ENCODE results near the gene KCNJ5. TPM values are rescaled to one million over a fixed set of nuclear protein-coding genes. Genes with fewer than 3 reads are reported as not detected.

Gene KCNJ5
- total RNA-seq, 2 donors from 2014 or later = 0.60 to 1.1 TPM

DNA sequence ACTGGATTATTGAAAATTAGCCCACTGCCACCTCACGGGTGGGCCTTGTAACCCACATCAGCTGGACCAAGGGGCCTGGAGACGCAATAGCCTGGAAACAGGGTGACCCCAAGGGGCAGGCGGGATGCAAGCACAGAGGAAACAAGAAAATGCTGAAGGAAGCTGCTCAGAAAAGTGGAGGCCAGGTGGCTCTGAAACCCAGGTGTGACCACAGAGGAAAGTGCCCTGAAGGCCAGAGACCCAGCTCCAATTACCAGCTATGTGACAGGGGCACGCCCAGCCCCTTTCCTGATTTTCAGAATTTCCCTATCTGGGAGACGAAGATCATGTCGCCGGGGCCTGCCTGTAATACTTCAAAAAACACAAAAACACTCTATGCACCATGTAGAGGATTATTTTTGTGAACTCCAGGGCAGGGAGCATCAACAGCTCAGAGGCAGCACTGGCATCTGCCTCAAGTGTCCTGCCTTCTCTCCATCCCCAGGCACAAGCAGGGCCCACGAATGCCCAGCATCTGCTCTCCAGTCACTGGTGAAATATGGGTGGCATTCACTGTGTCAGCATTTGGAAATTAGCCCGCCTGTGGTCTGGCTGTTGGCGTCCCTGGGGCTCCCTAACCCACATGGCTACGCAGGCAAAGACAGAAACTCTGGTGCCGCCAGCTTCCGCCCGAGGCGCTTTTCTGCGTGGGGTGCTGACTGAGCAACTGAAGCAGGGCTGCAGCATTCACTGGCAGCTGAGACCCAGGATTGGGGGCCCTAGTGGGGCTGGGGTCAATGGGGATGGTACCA, 30.4 kb upstream of the KCNJ5 start:
- H3K4me3 Mint-ChIP-seq = no peak overlapping the region
- no peaks in the 10 kb centered on the region for H3K4me1 Mint-ChIP-seq
- H3K27ac Mint-ChIP-seq = no peak overlapping the region
- Histone ChIP-seq H3K4me3 (ENCODE audit: low read length) (no peak overlapping the region), H3K9me3 (ENCODE audit: control insufficient read depth, low read length) (no peaks in the 10 kb centered on the region), H3K36me3 (ENCODE audit: control insufficient read depth, insufficient read depth, low read length) (no peaks in the 10 kb centered on the region), H3K27me3 (ENCODE audit: control insufficient read depth, insufficient read depth, low read length, poor library complexity, severe bottlenecking) (peaks cover 5% of the 10 kb centered on the region), H3K27ac (ENCODE audit: low read depth, low read length) (no peak overlapping the region), H3K4me1 (ENCODE audit: control insufficient read depth, insufficient read depth, low read length) (no peaks in the 10 kb centered on the region), H3K9ac (ENCODE audit: extremely low read depth, low read length, poor library complexity, severe bottlenecking) (no peak overlapping the region)
- TF ChIP-seq, protein P1, sequence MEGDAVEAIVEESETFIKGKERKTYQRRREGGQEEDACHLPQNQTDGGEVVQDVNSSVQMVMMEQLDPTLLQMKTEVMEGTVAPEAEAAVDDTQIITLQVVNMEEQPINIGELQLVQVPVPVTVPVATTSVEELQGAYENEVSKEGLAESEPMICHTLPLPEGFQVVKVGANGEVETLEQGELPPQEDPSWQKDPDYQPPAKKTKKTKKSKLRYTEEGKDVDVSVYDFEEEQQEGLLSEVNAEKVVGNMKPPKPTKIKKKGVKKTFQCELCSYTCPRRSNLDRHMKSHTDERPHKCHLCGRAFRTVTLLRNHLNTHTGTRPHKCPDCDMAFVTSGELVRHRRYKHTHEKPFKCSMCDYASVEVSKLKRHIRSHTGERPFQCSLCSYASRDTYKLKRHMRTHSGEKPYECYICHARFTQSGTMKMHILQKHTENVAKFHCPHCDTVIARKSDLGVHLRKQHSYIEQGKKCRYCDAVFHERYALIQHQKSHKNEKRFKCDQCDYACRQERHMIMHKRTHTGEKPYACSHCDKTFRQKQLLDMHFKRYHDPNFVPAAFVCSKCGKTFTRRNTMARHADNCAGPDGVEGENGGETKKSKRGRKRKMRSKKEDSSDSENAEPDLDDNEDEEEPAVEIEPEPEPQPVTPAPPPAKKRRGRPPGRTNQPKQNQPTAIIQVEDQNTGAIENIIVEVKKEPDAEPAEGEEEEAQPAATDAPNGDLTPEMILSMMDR (conservative IDR thresholded peaks at IDR 0.05) = no peak
- 92 to 93% methylated on average over 14 to 16 of the region's 16 CpGs for WGBS, 2 experiments (ENCODE audit: insufficient coverage in 1 of 2, insufficient read length in 1 of 2)
- peaks cover 36% of the 10 kb centered on the region for H3K27me3 Mint-ChIP-seq (ENCODE audit: insufficient read depth)
- no peak for DNase-seq
- H3K9me3 Mint-ChIP-seq = no peaks in the 10 kb centered on the region
- no peaks in the 10 kb centered on the region for H3K36me3 Mint-ChIP-seq (ENCODE audit: low read depth)

DNA sequence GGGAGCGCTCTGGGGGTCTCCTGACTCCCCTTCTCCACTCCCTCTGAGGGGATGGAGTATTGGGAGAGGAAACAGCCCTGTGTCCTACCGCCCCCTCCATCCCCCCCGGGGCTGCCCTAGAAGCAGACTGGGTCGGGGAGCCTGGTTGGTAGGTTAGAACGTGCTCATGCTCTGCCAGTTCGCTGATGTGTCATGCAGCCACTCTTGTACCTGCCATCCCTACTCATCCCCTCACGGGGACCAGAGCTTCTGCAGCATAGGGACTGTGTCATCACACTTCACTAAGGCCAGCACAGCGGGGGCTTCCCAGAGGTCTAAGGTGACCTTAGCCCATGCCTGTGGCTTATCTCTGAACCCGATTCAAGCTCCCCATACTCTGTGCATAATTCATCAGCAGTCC, 28.8 kb upstream of the KCNJ5 start:
- TF ChIP-seq, protein P1 (conservative IDR thresholded peaks at IDR 0.05) = no peak
- no peak overlapping the region for H3K27ac ChIP-seq (ENCODE audit: low read depth, low read length)
- no peaks in the 10 kb centered on the region for H3K4me1 Mint-ChIP-seq
- no peak for DNase-seq
- no peaks in the 10 kb centered on the region for H3K4me1 ChIP-seq (ENCODE audit: control insufficient read depth, insufficient read depth, low read length)
- H3K27ac Mint-ChIP-seq = no peak overlapping the region
- H3K36me3 ChIP-seq (ENCODE audit: control insufficient read depth, insufficient read depth, low read length) = no peaks in the 10 kb centered on the region
- 80 to 92% methylated on average over 3 to 9 of the region's 9 CpGs for WGBS, 2 experiments (ENCODE audit: insufficient coverage in 1 of 2, insufficient read length in 1 of 2)
- peaks cover 22% of the 10 kb centered on the region for H3K27me3 Mint-ChIP-seq (ENCODE audit: insufficient read depth)
- no peak overlapping the region for H3K9ac ChIP-seq (ENCODE audit: extremely low read depth, low read length, poor library complexity, severe bottlenecking)
- H3K4me3 ChIP-seq (ENCODE audit: low read length) = no peak overlapping the region
- H3K27me3 ChIP-seq (ENCODE audit: control insufficient read depth, insufficient read depth, low read length, poor library complexity, severe bottlenecking) = peaks cover 5% of the 10 kb centered on the region
- no peaks in the 10 kb centered on the region for H3K36me3 Mint-ChIP-seq (ENCODE audit: low read depth)
- H3K9me3 ChIP-seq (ENCODE audit: control insufficient read depth, low read length) = no peaks in the 10 kb centered on the region
- H3K4me3 Mint-ChIP-seq = no peak overlapping the region
- no peaks in the 10 kb centered on the region for H3K9me3 Mint-ChIP-seq

DNA sequence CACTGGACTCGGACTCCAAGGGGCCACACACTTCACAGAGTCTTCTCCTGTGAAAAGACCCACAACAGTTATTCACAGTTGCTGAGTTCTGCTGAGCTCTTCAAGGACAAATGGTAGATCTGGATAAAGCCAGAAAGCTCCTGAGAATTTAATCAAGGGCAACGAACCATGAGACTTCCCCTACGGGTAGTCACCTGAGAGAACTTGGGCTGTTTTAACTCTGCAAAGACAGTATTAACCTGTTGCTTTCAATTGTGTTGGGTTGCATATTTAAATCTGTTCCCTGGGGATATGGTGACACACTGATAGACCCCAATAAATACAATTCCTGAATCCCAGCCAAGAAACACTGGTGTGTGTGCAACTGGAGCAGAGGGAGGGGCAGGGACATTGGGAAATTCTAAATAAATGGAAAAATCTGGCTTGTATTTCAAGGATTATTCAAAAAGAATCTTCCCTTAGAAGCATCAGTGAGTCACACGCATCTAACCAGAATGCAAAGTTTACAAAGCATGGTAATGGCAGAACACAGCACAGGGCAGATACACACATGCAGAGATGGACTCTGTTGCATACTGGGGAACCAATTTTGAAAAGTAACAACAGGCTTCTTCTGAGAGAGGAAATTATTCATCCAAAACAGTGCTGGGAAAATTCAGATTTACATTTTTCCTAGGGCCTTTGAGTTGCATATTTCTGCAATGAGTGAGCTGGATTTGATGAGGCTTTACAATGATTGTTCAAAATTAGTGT, 28.1 kb upstream of the KCNJ5 start:
- H3K36me3 ChIP-seq (ENCODE audit: control insufficient read depth, insufficient read depth, low read length) = no peaks in the 10 kb centered on the region
- no peak for DNase-seq

More for the DNA sequence above, 28.1 kb upstream of the KCNJ5 start:
- H3K9ac ChIP-seq (ENCODE audit: extremely low read depth, low read length, poor library complexity, severe bottlenecking) = no peak overlapping the region
- H3K4me1 ChIP-seq (ENCODE audit: control insufficient read depth, insufficient read depth, low read length) = no peaks in the 10 kb centered on the region
- H3K9me3 ChIP-seq (ENCODE audit: control insufficient read depth, low read length) = no peaks in the 10 kb centered on the region
- H3K4me1 Mint-ChIP-seq = no peaks in the 10 kb centered on the region
- no peaks in the 10 kb centered on the region for H3K36me3 Mint-ChIP-seq (ENCODE audit: low read depth)
- WGBS, 2 experiments (ENCODE audit: insufficient coverage in 1 of 2, insufficient read length in 1 of 2) = 83 to 86% methylated on average over 3 to 4 of the region's 4 CpGs
- no peak overlapping the region for H3K4me3 Mint-ChIP-seq
- no peak overlapping the region for H3K4me3 ChIP-seq (ENCODE audit: low read length)
- H3K27ac Mint-ChIP-seq = no peak overlapping the region
- H3K27me3 ChIP-seq (ENCODE audit: control insufficient read depth, insufficient read depth, low read length, poor library complexity, severe bottlenecking) = peaks cover 3% of the 10 kb centered on the region
- no peak overlapping the region for H3K27ac ChIP-seq (ENCODE audit: low read depth, low read length)
- peaks cover 22% of the 10 kb centered on the region for H3K27me3 Mint-ChIP-seq (ENCODE audit: insufficient read depth)
- H3K9me3 Mint-ChIP-seq = no peaks in the 10 kb centered on the region
- TF ChIP-seq, protein P1 (conservative IDR thresholded peaks at IDR 0.05) = no peak
